GM18505 (cell line): ENCODE measurements around the gene FAM89B.

Experiments
- ATAC-seq: cut with Tn5 transposase; IDR thresholded peaks from one replicate; pipeline ENCODE4 v1.9.1; 2021; ENCODE audit not compliant: unreplicated experiment
- POLR2A ChIP-seq: IDR thresholded peaks from 4 replicates; pipeline ENCODE4 v1.6.1; 2011; ENCODE audit warnings: borderline replicate concordance; ENCODE audit not compliant: insufficient read depth, insufficient read length; ENCODE audit errors: extremely low read depth

Gene FAM89B

DNA sequence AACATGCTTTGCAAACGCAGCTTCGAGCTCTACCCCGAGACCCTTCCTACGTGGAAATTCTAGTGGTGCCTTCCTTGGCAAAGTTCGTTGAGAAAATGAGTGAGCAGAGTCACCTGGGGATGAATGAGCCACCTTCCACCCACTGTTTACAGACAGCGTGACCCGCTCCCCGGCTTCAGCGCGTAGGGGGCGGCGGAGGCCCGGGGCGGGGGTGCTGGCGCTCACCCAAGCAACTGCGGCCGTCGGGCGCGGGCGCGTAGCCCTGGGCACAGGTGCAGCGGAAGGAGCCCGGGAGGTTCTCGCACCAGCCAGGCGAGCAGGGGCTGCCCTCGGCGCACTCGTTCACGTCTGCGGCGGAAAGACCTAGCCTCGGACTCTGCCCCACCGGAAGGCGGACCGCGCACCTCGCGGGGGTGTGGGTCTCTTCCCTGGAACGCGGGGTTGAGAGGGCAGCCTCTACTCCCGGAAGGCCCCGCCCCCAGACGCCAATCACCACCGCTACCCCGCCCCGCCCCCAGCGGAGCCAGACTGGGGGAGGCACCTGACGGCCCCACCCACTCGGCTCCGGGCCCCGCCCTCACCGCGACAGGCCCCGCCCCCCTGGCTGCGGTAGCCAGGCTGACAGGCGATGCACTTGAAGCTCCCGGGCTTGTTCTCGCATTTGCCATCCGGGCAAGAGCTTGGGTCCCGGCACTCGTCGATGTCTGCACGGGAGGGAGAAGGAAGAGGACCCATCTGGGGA, 25.9 kb upstream of the FAM89B start:
- no peak for TF ChIP-seq POLR2A
- ATAC-seq = peak; percentile 70

DNA sequence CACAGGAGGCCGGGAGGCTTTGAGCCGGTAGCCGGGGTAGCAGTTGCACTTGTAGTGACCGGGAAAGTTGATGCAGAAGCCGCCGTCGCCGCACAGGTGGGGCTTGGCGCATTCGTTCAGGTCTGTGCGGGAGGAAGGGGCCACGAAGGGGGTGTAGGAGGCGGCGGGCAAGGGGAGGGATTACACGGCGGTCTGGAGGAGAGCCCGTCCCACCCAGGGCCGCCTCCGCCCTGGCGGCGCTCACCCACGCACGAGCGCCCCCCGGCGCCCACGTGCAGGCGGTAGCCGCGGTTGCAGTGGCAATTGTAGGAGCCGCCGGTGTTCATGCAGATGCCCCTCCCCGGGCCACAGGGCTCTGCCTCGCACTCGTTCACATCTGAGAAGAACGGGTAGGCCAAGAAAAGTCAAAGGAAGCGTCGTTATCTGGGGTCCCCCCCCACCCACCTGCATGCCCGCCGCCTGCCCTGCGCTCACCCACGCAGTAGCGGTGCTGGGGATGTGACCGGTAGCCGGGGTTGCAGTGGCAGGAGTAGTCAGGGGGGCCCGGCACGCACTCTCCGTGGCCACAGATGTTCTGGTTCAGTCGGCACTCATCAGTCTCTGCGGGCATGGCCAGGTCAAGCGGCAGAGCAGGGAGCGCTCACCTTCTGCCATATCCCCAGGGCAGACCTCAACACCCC, 24.8 kb upstream of the FAM89B start:
- no peak for TF ChIP-seq POLR2A
- ATAC-seq = no peak

DNA sequence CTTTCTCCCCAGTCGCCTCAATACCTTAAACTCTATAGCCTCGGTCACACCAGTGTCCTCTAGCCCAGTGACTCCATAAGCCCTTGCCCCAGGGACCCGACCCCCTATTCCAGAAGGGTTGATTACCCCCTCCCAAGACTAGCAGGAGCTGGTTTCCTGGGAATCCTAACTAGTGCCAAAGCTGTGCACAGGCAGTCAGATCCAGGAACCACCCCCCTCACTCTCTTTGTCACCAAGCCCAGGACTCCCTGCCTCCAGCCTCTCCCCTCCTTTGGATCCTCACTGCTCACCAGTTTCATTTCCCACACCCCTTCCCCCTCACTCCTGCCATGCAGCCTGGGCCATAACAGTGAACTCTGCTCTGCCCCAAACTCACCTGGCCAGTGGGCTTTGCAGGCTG, 23.9 kb upstream of the FAM89B start:
- ATAC-seq = no peak
- no peak for TF ChIP-seq POLR2A

DNA sequence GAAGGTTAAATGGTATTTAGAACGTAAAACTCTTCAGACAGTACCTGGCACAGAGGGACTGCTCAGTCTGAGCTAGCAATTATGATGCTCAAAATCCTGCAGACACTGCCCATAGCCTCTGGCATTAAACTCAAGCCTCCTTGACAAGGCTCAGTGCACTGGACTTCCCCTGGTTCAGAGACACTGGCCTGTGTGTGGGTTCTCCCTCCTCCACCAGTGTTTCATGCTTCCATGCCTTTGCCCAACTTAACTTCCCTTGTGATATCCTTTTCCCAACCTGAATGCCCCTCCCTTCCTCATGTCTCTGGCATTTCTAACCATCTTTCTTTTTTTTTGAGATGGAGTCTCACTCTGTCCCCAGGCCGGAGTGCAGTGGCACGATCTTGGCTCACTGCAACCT, 23.2 kb upstream of the FAM89B start:
- no peak for ATAC-seq
- TF ChIP-seq POLR2A = no peak

DNA sequence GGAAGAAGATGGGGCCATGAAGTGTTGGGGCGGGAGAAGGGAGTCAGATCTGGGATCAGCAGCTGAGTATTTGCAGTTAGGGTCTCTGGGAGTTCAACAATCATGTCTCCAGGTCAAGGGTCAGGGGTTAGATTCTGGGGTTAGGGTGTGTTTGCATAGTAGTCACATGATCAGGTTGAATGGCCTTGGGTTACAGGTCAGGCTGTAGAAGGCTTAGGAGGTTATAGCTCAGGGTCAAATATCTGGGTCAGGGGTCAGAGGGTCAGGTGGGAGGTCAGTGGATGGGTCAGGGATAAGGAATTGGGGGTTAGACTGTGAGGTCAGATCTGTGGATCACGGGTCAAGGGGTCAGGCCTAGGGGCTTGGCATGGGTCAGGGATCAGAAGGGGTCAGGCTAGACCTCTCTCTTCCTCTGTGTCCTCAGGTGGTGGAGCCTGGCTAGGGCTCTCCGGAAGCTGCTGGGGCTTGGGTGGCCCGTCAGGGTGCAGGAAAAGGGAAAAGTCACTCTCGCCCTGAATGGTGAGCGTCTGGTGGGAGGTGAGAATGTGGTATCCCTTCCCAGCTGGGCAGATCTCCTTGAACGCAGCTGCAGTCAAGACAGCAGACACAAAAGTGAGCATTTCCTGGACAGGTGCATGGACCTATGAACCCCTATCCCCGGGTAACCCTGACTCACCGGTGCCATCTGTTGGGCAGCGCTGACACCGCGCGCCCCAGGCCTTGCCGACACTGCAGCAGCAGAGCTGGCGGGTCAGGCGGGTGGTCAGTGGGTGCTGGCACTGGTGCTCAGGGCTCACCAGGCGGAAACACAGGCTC, 20.6 kb upstream of the FAM89B start:
- ATAC-seq = no peak
- TF ChIP-seq POLR2A = no peak

DNA sequence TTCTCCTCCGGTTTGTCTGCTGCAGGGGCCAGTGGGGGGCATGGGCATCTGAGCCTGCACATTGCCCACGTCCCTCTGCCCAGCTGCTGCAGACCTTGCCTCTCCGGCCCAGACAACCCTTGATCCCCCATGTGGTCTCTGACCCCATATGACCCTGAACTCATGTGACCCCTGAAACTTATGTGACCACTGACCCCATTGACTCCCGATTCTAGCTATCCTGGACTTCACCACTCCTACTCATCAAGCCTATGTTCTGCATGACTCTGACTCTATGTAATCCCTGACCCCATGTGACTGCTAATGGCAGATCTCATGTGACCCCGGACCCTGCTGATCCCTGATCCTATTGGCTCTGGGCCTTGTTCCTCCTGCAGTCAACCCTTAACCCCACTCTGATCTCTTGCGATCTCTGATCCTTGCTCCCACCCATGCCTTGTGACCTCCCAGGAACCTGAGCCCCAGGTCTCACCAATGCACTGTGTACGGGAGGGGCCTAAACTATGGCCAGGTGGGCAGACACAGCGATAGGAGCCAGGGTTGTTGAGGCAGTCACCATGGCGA, 19.9 kb upstream of the FAM89B start:
- ATAC-seq = no peak
- no peak for TF ChIP-seq POLR2A

DNA sequence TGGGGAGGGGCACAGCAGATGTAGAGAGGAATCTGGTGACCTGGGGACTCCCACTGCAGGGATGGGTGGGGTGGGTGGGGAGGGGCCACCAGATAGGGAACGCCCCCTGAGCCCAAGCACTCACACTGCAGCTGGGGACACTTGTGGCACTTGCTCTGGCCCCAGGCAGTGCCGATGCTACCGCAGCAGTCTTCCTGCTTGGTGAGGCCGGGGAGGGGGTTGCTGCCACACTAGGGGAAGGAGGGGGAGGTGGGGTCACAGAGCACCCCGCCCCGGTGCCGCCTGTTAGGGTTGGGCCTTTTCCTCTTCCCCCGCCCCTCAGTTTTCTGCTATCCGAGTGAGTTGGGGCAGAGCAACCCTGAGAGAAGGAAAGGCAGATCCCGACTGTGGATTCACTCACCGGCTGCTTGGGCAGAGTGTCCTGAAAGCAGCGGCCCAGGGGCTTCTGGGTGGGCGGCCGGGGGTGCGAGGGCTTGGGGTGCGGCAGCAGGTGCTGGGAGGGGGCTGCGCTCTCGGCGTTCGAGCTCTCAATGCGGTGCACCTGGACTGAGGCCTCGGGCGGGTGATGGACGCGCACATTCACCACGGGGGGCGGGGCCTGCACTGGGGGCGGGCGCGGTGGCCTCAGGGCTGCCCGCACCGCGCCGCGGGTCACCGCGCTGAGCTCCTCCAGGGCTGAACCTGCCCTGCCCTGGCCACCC, 18.9 kb upstream of the FAM89B start:
- no peak for TF ChIP-seq POLR2A
- ATAC-seq = no peak

- TF ChIP-seq POLR2A = no peak
- no peak for ATAC-seq
Observed at GRCh38 chr11:65554057-65554818, 18.1 kb upstream of the FAM89B start.

DNA sequence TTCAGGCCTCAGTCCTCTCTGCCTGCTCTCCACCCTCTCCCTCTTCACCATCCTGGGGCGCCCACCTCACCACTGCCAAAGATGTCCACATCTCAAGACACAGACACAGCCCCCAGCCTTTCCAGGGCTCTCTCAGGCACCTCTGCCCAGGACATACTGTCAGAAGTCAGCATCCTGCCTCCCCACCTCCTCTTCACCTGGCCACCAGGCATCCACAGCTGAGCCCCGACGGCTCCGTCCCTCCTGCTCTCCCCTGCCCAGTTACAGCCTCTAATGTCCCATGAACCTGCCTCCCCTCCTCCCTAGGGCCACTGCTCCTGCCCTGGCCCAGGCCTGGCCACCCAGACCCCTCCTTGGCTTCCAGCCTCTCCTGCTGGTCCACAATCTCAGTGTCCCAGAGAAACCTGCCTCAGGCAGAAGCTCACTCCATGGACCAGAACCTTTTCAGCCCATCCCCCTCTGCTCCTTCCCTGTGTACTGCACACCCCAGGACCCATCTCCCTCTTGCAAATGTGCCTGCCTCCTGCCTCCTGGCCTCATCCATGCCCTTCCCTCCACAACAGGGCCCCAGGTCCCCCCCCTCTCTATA, 17.4 kb upstream of the FAM89B start:
- no peak for TF ChIP-seq POLR2A

GRCh38 chr11:65555693-65556231, 16.6 kb upstream of the FAM89B start:
- ATAC-seq = no peak
- no peak for TF ChIP-seq POLR2A

More for the DNA sequence above, 17.4 kb upstream of the FAM89B start:
- no peak for ATAC-seq

- TF ChIP-seq POLR2A = no peak
- no peak for ATAC-seq
Observed at GRCh38 chr11:65556470-65557279, 15.7 kb upstream of the FAM89B start.
